CD14-positive monocyte (primary cell): ENCODE measurements around the gene PLEK2. TPM values are rescaled to one million over a fixed set of nuclear protein-coding genes. Genes with fewer than 3 reads are reported as not detected.

ENCODE experiments used
- DNase-seq, 3 donors: peaks; one replicate each; pipeline ENCODE4 v3.0.0-alpha.2; 2011 to 2022
- H2AFZ ChIP-seq: 2 replicates; pipeline ENCODE4 v1.6.0; 2012; ENCODE audit warnings: mild to moderate bottlenecking, low read depth, low read length, inconsistent platforms; ENCODE audit not compliant: insufficient read depth, poor library complexity, severe bottlenecking
- H3K27ac ChIP-seq, 2 donors: 1 replicate in 1 of 2; 2 replicates in 1 of 2; pipeline ENCODE4 v1.5.1; 2012 to 2013; ENCODE audit warnings: low read length in 2 of 2, control low read depth in 1 of 2, inconsistent platforms in 1 of 2, low read depth in 1 of 2, mild to moderate bottlenecking in 1 of 2
- H3K27me3 ChIP-seq, 2 donors: one replicate each; pipeline versions ENCODE4 v1.6.0 to v1.6.1; 2011 to 2013; ENCODE audit warnings: low read length in 2 of 2; ENCODE audit not compliant: control insufficient read depth in 2 of 2, insufficient read depth in 2 of 2
- H3K36me3 ChIP-seq, 2 donors: replicated peaks in 1 of 2; 1 replicate in 1 of 2; 2 replicates in 1 of 2; pipeline versions ENCODE4 v1.5.1 to v1.6.1; 2012 to 2013; ENCODE audit warnings: low read length in 2 of 2, control low read depth in 1 of 2, inconsistent platforms in 1 of 2, mild to moderate bottlenecking in 1 of 2; ENCODE audit not compliant: insufficient read depth in 2 of 2, control insufficient read depth in 1 of 2
- H3K4me1 ChIP-seq, 2 donors: 1 replicate in 1 of 2; 2 replicates in 1 of 2; pipeline versions ENCODE4 v1.5.1 to v1.6.1; 2012 to 2013; ENCODE audit warnings: low read length in 2 of 2, control low read depth in 1 of 2, inconsistent platforms in 1 of 2, mild to moderate bottlenecking in 1 of 2, moderate library complexity in 1 of 2; ENCODE audit not compliant: insufficient read depth in 2 of 2, control insufficient read depth in 1 of 2
- H3K4me2 ChIP-seq: replicated peaks from 2 replicates; pipeline ENCODE3; 2012; ENCODE audit warnings: low read length, moderate library complexity, mild to moderate bottlenecking; ENCODE audit not compliant: poor library complexity, severe bottlenecking; ENCODE audit errors: extremely low read depth
- H3K4me3 ChIP-seq, 3 experiments: fragments of 200-600 bp in 1 of 3; sonication (generic) in 1 of 3; replicated peaks in 1 of 3; 1 replicate in 2 of 3; 2 replicates in 1 of 3; pipeline ENCODE4 v1.5.1; 2011 to 2013; ENCODE audit warnings: low read length in 3 of 3, mild to moderate bottlenecking in 3 of 3, control low read depth in 2 of 3, low read depth in 2 of 3, inconsistent platforms in 1 of 3, moderate library complexity in 1 of 3
- H3K79me2 ChIP-seq: 2 replicates; pipeline ENCODE4 v1.6.0; 2012; ENCODE audit warnings: mild to moderate bottlenecking, control low read depth, inconsistent platforms, low read length, moderate library complexity; ENCODE audit not compliant: insufficient read depth
- H3K9ac ChIP-seq: 2 replicates; pipeline ENCODE4 v1.6.0; 2017; ENCODE audit warnings: low read length, mild to moderate bottlenecking; ENCODE audit not compliant: insufficient read depth, poor library complexity, severe bottlenecking
- H3K9me3 ChIP-seq, 2 donors: replicated peaks in 1 of 2; 1 replicate in 1 of 2; 2 replicates in 1 of 2; pipeline versions ENCODE4 v1.5.1 to v1.6.1; 2012 to 2013; ENCODE audit warnings: low read length in 2 of 2, control low read depth in 1 of 2; ENCODE audit not compliant: control insufficient read depth in 1 of 2, insufficient read depth in 1 of 2
- H4K20me1 ChIP-seq: 2 replicates; pipeline ENCODE4 v1.6.0; 2012; ENCODE audit warnings: mild to moderate bottlenecking, low read length, control low read depth, moderate library complexity; ENCODE audit not compliant: insufficient read depth
- H3K27ac Mint-ChIP-seq, 7 donors: one replicate each; pipeline ENCODE4 v1.8.0; 2020; ENCODE audit warnings: mild to moderate bottlenecking in 7 of 7, mixed read lengths in 7 of 7, moderate library complexity in 6 of 7, inconsistent platforms in 2 of 7
- H3K27me3 Mint-ChIP-seq, 3 donors: one replicate each; pipeline ENCODE4 v1.8.0; 2021 to 2022; ENCODE audit warnings: low read depth in 3 of 3, mild to moderate bottlenecking in 3 of 3, mixed read lengths in 3 of 3, moderate library complexity in 3 of 3, inconsistent platforms in 1 of 3
- H3K36me3 Mint-ChIP-seq, 2 donors: one replicate each; pipeline ENCODE4 v1.8.0; 2020; ENCODE audit warnings: mixed read lengths in 2 of 2, inconsistent platforms in 1 of 2, mild to moderate bottlenecking in 1 of 2
- H3K4me1 Mint-ChIP-seq: one replicate; pipeline ENCODE4 v1.8.0; 2020; ENCODE audit warnings: mild to moderate bottlenecking, mixed read lengths
- H3K4me3 Mint-ChIP-seq, 2 donors: one replicate each; pipeline ENCODE4 v1.8.0; 2020; ENCODE audit warnings: mild to moderate bottlenecking in 2 of 2, mixed read lengths in 2 of 2, moderate library complexity in 1 of 2
- H3K9me3 Mint-ChIP-seq, 7 donors: one replicate each; pipeline ENCODE4 v1.8.0; 2020 to 2022; ENCODE audit warnings: mixed read lengths in 7 of 7, mild to moderate bottlenecking in 6 of 7, moderate library complexity in 6 of 7, inconsistent platforms in 2 of 7
- WGBS: methylation state at CpG from one replicate; pipeline ENCODE4 v1.1.5; 2013; ENCODE audit warnings: missing lambda C conversion rate; ENCODE audit not compliant: insufficient coverage; 5-methylcytosine and 5-hydroxymethylcytosine counted together
- intact Hi-C, 2 donors: fragments of 100-400 bp; cut with micrococcal nuclease; formaldehyde crosslinking; loops; one replicate each; pipeline versions ENCODE4 v1.15.0 to v1.15.1; 2023
- polyA plus RNA-seq, 3 donors: library from polyadenylated mRNA; depleted of rRNA in 1 of 3; unstranded in 2 of 3; stranded (reverse) in 1 of 3; fragments of 300-500 nt in 2 of 3; fragments of >200 nt in 1 of 3; fragmentation: Illumina TruSeq in 2 of 3; gene quantifications; 1 replicate in 2 of 3; 2 replicates in 1 of 3; pipeline ENCODE4 v1.2.3, GENCODE V29; 2012 to 2021
- TF ChIP-seq, protein P1 (sequence below): fragments of 200-600 bp; IDR thresholded peaks from one replicate; pipeline ENCODE4 v1.8.0; 2022; ENCODE audit warnings: antibody characterized with exemption, mild to moderate bottlenecking

The PLEK2 gene
- polyA plus RNA-seq, 3 donors, result 0.20 TPM; not detected in 2

DNA sequence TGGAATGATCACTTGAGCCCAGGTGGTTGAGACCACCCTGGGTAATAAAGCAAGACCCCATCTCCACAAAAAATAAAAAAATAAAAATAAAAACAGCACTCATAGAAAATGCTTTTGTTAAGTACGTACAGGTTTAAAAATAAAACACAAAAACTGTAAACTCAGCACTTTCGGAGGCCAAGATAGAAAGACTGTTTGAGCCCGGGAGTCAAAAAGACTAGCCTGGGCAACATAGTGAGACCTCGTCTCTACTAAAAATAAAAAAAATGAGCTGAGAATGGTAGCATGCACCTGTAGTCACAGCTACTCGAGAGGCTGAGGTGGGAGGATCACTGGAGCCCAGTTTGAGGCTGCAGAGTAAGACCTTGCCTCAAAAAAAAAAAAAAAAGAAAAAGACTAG, 59.9 kb downstream of the PLEK2 start:
- no peaks in the 10 kb centered on the region for H3K4me1 ChIP-seq
- H3K9me3 ChIP-seq, result no peaks in the 10 kb centered on the region
- H3K9ac ChIP-seq, result no peak overlapping the region
- DNase-seq, result no peak
- H3K79me2 ChIP-seq, result peaks cover 41% of the 10 kb centered on the region
- H3K4me1 Mint-ChIP-seq, result peaks cover 6% of the 10 kb centered on the region
- intact Hi-C loops, result no loop called here
- no peak overlapping the region for H3K27ac ChIP-seq
- H3K36me3 Mint-ChIP-seq, result peaks cover 49 to 67% of the 10 kb centered on the region in 2 donors
- no peak overlapping the region for H3K4me3 Mint-ChIP-seq
- H3K4me2 ChIP-seq, result no peak overlapping the region
- peaks cover 58 to 62% of the 10 kb centered on the region in 2 donors for H3K36me3 ChIP-seq
- peaks cover 13% of the 10 kb centered on the region for H4K20me1 ChIP-seq
- H3K27ac Mint-ChIP-seq, result no peak overlapping the region
- no peaks in the 10 kb centered on the region for H3K27me3 ChIP-seq
- TF ChIP-seq, protein P1, sequence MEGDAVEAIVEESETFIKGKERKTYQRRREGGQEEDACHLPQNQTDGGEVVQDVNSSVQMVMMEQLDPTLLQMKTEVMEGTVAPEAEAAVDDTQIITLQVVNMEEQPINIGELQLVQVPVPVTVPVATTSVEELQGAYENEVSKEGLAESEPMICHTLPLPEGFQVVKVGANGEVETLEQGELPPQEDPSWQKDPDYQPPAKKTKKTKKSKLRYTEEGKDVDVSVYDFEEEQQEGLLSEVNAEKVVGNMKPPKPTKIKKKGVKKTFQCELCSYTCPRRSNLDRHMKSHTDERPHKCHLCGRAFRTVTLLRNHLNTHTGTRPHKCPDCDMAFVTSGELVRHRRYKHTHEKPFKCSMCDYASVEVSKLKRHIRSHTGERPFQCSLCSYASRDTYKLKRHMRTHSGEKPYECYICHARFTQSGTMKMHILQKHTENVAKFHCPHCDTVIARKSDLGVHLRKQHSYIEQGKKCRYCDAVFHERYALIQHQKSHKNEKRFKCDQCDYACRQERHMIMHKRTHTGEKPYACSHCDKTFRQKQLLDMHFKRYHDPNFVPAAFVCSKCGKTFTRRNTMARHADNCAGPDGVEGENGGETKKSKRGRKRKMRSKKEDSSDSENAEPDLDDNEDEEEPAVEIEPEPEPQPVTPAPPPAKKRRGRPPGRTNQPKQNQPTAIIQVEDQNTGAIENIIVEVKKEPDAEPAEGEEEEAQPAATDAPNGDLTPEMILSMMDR, result no peak
- WGBS, result 100% methylated on average over 3 of the region's 5 CpGs
- H3K27me3 Mint-ChIP-seq, result no peaks in the 10 kb centered on the region
- H2AFZ ChIP-seq, result no peak overlapping the region
- no peaks in the 10 kb centered on the region for H3K9me3 Mint-ChIP-seq
- no peak overlapping the region for H3K4me3 ChIP-seq

DNA sequence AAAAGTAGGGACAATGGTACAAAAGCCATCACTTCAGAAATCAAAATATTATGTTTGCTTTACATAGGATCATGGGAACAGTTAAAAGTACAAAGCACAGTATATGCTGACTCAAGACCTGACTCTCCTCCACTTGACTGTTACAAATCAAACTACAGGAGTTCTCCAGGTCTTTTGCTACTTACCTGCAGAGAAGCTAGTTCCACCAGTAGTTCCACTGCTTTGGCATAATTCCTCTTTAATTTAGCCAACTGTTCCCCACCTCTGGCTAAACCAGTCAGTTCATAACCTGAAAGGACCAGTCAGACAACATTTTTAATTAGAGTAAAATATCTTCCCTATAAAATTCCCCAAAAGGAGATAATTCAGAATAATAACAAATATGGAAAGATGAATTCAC, 66.4 kb downstream of the PLEK2 start:
- Histone ChIP-seq H3K36me3 (peaks cover 80 to 84% of the 10 kb centered on the region in 2 donors), H3K4me2 (no peak overlapping the region)
- no peak overlapping the region for H3K27ac Mint-ChIP-seq

More for the DNA sequence above, 66.4 kb downstream of the PLEK2 start:
- H3K36me3 Mint-ChIP-seq, result peaks cover 69 to 94% of the 10 kb centered on the region in 2 donors
- Histone ChIP-seq H3K27me3 (no peaks in the 10 kb centered on the region), H3K4me3 (no peak overlapping the region), H4K20me1 (no peaks in the 10 kb centered on the region), H3K4me1 (no peaks in the 10 kb centered on the region), H3K9me3 (no peaks in the 10 kb centered on the region), H3K79me2 (no peaks in the 10 kb centered on the region), H3K9ac (no peak overlapping the region), H2AFZ (no peak overlapping the region), H3K27ac (no peak overlapping the region)
- no peak overlapping the region for H3K4me3 Mint-ChIP-seq
- H3K4me1 Mint-ChIP-seq, result no peaks in the 10 kb centered on the region
- no peak for DNase-seq
- peaks cover 0 to 2% (median 1%) of the 10 kb centered on the region in 3 donors for H3K27me3 Mint-ChIP-seq
- intact Hi-C loops, result no loop called here
- H3K9me3 Mint-ChIP-seq, result peaks cover 0 to 5% (median 0%) of the 10 kb centered on the region in 7 donors
- TF ChIP-seq, protein P1, result no peak
